Stimulated activated CD4-positive, alpha-beta T cell treated with anti-CD3 and anti-CD28 coated beads, Interleukin-4, amount 100 ng/mL, for 4 hours (primary cell): Measurements from ENCODE around the gene TDRD15.
"Not testable (repeated sequence)": the region's sequence is repeated elsewhere in the genome, so short reads cannot be mapped to it uniquely, and the experiment has no call there.

Experiments
- DNase-seq, 2 experiments: peaks; one replicate each; pipeline ENCODE4 v3.0.0-alpha.2; 2020

The TDRD15 gene

DNA sequence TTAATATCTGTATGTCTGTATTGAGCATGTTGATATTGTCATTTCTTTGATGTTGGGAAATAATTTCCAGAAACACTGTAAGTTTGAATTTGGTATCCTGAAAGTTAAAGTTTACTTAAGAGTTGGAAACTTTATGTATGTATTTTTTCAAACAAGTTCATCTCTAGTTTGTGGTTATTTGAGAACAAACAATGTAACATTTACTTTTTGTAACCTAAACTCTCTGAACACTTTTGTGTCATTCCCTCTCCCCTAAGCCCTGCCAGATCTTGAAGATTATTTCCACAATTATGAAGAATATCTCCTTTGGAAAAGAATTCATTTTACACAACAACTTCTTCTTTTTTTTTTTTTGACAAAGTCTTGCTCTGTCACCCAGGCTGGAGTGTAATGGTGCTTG is 24.9 kb downstream of the TDRD15 start:
- DNase-seq = no peak

DNA sequence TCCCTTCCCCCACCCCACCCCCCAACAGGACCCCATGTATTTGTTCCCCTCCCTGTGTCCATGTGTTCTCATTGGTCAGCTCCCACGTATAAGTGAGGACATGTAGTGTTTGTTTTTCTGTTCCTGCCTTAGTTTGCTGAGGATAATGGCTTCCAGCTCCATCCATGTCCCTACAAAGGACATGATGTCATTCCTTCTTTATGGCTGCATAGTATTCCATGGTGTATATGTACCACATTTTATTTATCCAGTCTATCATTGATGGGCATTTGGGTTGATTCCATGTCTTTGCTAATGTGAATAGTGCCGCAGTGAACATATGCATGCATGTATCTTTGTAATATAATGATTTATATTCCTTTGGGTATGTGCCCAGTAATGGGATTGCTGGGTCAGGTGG is 27.5 kb downstream of the TDRD15 start:
- DNase-seq = not testable (repeated sequence)

DNA sequence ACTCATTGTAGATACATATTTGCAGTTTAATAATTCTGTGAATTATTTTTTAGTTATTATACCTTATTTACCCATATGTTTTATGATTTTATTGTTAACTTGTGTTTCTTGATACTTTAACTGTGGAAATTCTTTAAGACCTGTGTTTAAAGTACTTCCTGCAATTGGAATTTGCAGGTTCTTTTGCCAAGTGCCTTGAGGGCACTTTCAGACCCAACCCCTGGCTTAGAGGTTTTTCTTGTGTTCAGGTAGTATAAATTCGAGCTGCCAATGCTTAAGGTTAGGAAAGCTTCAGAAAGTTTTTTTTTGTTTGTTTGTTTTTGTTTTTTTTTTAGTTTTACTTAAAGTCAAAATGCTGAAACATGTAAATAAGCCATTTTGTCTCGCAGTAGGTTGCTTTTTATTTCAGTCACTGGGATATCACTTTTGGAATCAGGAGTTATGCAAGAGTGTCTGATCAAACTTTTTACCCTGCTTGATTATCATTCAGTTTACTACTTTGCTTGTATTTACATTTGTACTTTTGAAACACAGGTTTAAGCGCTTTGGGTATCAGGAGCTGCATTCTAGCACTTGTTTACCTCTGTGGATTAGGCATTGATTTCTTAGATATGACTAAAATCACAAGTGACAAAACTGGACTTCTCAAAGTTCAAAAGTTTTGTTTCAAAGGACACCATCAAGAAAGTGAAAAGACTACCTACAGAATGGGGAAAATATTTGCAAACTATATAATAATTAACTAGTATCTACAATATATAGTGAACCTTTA is 31.8 kb downstream of the TDRD15 start:
- no peak for DNase-seq

DNA sequence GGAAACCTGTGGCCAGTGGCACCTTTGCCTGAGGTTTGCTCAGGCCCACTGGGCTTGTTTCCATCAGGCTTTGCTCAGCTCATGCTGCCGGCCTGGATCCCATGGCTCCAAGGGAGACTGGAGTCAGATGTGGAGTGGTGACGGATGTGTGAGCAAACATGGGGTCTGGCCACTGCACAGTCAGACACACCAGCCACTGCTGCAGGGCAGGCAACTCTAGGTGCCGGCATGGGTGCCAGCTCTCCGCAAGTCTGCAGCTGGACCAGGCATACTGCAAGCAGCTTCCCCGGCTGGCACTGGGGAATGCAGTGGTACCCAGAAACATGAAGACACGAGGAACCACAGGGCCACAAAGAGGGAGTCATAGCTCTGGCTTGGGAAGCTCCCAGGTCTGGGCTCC is 37.4 kb downstream of the TDRD15 start:
- DNase-seq = no peak

DNA sequence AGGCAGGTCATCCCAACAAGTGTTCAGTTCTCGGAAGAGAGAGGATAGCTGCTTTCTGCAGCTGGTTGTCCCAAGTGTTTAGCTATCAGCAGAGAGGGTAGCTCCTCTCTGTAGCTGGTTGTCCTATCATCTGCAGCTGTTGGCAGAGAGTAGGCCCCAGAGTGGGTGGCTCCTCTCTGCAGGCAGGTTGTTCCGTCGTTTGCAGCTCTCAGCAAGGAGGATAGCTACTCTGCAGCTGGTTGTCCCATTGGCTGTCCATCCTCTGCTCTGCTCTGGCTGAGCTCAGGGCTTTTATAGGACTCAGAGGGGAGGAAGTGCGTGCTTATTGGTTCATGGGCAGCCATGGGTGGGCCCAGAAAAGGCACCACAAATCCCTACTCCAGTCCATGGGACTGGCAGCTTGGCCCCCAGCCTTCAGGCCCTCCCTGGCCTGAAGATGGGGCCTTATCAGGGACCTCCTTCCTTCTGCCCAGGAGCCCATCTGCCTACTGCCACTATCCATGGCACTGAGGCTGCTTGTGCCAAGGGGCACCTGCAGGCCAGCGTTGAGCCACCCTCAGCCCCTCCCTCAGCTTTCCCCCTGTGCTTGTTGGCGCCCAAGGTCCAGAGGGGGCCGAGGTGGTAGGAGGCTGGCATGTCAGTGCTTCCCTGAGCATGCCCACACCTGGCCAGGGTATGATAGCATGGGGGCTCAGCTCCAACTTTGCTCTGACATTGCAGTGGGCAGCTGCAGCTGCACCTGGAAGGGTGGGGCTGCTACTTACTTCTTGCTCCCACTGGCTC is 38.3 kb downstream of the TDRD15 start:
- DNase-seq = no peak

DNA sequence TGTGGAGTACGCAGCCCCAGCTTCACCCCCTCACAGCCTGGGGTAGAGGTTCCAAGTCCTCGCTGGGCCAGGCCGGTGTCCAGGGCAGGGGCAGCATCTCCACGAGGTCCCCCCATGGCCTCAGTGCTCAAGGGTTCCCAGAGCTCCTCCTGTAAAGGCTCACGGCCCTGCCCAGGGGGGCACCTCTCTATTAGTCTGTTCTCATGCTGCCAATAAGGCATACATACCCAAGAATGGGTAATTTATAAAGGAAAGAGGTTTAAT is 38.8 kb downstream of the TDRD15 start:
- DNase-seq = no peak

DNA sequence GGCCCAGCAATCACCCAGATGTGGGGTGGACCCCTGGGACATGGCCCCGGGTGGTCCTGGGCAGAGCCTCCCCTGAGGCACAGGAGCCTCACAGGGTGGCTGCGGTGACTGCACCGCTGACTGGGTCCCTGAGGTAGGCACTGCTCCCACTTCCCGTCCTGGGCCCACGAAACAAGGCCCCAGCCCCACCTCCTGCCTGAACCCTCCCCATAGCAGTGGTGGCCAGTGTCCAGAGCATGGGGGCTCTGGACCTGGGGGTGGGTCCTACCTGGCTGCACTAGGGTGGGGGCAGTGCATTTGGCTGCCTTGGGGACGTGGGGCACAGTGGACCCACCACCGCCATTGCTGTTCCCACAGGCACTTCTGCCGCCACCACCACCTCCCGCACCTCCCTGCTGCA is 39.4 kb downstream of the TDRD15 start:
- no peak for DNase-seq

DNA sequence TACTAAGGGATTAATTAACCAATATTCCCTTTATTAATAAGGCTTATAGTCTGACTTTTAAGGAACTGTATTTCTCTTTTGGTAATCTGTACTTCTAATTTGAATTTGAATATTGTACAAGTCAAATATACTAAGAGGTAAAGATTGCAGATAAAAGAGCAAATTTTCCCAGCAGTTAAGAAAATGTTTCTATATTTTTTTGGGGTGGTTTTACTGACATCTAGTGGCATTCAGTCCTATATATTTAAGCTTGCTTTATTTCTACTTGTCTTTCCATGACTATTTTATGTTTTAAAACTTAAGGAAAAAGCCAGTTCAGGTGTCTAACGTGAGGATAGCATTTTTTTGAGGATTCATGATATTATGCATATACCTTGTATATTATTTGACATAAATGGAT is 41.6 kb downstream of the TDRD15 start:
- DNase-seq = no peak

DNA sequence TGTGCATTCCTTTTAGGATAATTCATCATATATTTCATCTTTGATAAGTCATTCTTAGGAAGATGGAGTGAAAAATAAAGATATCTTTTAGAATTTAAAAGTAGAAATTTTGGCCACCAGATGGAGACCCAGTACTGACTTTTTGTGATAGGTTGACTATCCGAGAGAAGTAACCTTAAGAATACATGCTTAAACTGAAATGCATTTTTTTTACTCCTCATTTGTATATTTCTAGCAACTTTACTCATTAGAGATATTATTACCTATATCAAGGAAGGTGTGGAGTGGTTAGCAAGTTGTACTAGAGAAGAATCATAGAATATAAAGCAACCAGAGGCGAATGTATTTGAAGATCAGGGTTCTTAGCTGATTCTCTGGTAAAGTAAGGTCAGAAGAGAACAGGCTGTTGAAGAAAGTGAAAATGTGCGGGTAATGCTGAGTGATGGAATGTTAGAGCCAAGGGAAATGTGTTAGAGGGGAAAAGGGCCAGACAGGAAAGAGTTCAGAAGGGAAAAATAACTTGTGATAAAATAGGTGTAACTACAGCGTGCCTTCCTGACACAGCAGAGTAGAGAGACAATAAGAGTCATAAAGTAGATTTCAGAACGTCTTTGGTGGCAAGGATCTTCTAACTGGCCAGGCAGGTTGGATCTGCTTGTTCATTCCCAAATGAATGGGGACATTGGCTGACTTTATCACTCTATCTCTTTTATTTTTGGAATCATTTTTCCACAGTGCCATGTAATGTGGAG is 52.3 kb downstream of the TDRD15 start:
- DNase-seq = no peak

DNA sequence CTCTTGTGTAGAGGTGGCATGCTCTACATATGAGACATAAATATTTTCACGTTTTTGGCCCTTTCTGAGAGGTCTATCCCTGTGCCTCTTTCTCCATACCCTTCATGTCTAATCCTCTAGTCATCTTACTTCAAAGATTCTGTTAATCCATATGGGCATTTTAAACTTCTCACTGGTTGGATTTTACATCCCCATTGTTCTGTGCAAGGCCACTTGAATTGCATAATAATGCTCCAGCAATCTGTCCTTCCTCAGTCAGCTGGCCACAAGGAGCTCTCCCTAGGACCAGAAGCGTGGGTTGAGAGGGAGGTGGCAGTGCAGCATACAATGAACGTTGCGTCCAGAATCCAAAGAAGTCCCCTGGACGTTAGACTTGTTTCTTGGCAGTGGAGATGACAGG is 58.2 kb downstream of the TDRD15 start:
- DNase-seq = no peak

DNA sequence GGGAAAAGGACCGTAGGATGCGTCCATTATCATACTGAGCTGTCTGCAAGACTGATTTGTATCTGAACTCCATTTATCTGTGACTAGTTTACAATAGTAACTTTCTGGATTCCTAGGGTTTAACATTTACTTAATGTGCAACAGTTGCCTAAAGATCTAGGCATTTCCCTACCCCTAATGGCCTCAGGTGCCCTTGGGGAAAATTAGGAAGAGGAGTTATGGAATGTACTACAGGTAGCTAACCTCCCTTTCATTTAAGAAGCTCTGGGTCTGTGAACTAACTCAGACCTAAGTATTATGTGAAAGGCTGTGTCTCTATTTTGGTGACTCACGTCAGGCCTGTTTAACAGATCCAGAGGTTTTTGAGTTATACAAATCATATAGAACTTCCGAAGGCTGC is 59.5 kb downstream of the TDRD15 start:
- no peak for DNase-seq

DNA sequence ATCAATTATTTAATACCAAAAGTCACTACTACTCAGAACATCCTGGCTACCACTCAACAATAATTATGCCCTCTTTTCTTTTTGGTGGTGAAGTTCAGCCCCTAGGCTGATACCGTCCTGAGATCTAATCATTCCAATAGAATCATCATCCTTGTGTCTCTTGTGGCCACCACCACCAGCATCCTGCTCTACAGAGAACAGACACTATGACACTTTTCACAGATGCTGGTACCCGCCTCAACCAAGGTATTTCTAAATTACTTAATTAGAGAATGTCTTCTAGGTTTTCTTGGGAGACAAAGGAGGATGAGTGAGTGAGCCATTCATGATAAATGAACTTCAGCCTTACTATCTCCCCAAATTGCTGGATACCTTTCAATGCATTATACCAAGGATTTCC is 60.0 kb downstream of the TDRD15 start:
- DNase-seq = no peak

DNA sequence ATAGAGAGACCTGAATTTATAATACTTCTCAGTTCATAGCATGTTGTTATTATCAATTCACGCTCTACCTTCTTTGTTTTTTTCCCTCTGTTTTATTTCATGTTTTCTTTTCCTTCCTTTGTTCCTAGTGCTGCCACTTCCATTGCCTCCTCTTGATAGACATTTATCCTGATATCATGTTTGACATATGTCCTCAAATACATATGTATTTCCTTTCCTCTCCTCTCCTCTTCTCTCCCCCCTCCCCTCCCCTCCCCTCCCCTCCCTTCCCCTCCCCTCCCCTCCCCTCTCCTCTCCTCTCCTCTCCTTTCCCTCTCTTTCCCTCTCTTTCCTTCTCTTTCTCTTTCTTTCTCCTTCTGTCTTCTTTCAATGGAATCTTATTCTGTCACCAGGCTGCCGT is 67.8 kb downstream of the TDRD15 start:
- DNase-seq = no peak
